ENCODE results near the gene PSME2. TPM values are rescaled to one million over a fixed set of nuclear protein-coding genes. Genes with fewer than 3 reads are reported as not detected.

PSME2 gene
- total and polyA plus RNA-seq, 12 donors: 107 to 752 (median 243) TPM

GRCh38 chr14:24135584-24135833 is 10.9 kb downstream of the PSME2 start:
- TF ChIP-seq POLR2A (IDR thresholded peaks at IDR 0.05): no peak
- no peak for TF ChIP-seq CTCF (IDR thresholded peaks at IDR 0.05)
- peak overlapping the region in 2 of 4 donors; percentile 62 to 92 for H3K4me3 ChIP-seq
- no peaks in the 10 kb centered on the region for H3K9me3 ChIP-seq (replicated peaks in 1 of 3)
- 3 to 10% (median 5%) methylated on average over 9 of the region's 9 CpGs for WGBS, 4 donors
- H3K27me3 ChIP-seq: no peaks in the 10 kb centered on the region
- no peak for DNase-seq
- H3K36me3 ChIP-seq (replicated peaks in 1 of 2): peaks cover 0 to 25% of the 10 kb centered on the region in 2 donors
- H3K27ac ChIP-seq: peak overlapping the region in 4 of 5 donors; percentile 73 to 96 (median 89)
- H3K4me1 ChIP-seq (replicated peaks in 1 of 2): peaks cover 35 to 66% of the 10 kb centered on the region in 2 donors
- intact Hi-C loops (cut with DNase I): no loop called here

- H3K4me1 ChIP-seq (replicated peaks in 1 of 2): peaks cover 27 to 51% of the 10 kb centered on the region in 2 donors
These were observed 12.7 kb downstream of the PSME2 start for GRCh38 chr14:24133735-24134134.

DNA sequence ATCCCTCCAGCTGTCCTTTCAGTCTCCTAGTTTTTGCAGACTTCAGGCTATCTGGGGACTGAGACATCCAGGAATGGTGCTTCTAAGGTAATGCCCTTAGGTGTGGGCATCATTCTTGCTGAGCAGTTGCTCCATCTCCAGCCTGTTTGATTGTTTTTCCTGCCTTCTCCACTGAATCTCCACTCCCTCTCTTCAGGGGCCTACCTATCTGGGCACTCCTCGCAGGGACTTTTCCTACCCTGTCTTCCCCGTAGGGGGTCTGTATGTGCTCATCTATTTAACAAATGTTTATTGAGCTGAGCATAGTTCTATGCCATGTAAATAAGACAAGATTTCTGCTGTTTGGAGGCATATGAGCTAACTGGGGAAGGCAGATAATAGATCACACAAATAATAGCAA is 13.4 kb downstream of the PSME2 start:
- intact Hi-C loops (cut with DNase I): no loop called here
- H3K27ac ChIP-seq: no peak overlapping the region
- H3K36me3 ChIP-seq (replicated peaks in 1 of 2): peaks cover 0 to 8% of the 10 kb centered on the region in 2 donors
- H3K4me1 ChIP-seq (replicated peaks in 1 of 2): peaks cover 27 to 46% of the 10 kb centered on the region in 2 donors
- 93 to 99% (median 94%) methylated on average over 2 of the region's 2 CpGs for WGBS, 4 donors
- no peak overlapping the region for H3K4me3 ChIP-seq
- no peaks in the 10 kb centered on the region for H3K9me3 ChIP-seq (replicated peaks in 1 of 3)
- no peak for DNase-seq
- H3K27me3 ChIP-seq: no peaks in the 10 kb centered on the region
- TF ChIP-seq POLR2A (IDR thresholded peaks at IDR 0.05) (no peak), CTCF (IDR thresholded peaks at IDR 0.05) (no peak)

More at GRCh38 chr14:24133735-24134134, 12.7 kb downstream of the PSME2 start:
- no peak for DNase-seq
- no peak overlapping the region for H3K4me3 ChIP-seq
- H3K36me3 ChIP-seq (replicated peaks in 1 of 2): peaks cover 0 to 15% of the 10 kb centered on the region in 2 donors
- no peaks in the 10 kb centered on the region for H3K9me3 ChIP-seq (replicated peaks in 1 of 3)
- 88 to 93% (median 92%) methylated on average over 1 of the region's 1 CpG for WGBS, 4 donors
- no peak for TF ChIP-seq CTCF (IDR thresholded peaks at IDR 0.05)
- TF ChIP-seq POLR2A (IDR thresholded peaks at IDR 0.05): no peak
- intact Hi-C loops (cut with DNase I): no loop called here
- H3K27ac ChIP-seq: no peak overlapping the region
- H3K27me3 ChIP-seq: no peaks in the 10 kb centered on the region

GRCh38 chr14:24132061-24132685 is 14.2 kb downstream of the PSME2 start:
- Histone ChIP-seq H3K9me3 (replicated peaks in 1 of 3) (no peaks in the 10 kb centered on the region), H3K27ac (peak overlapping the region in 3 of 5 donors; percentile 72 to 89 (median 77)), H3K36me3 (replicated peaks in 1 of 2) (no peaks in the 10 kb centered on the region), H3K4me3 (no peak overlapping the region), H3K27me3 (no peaks in the 10 kb centered on the region), H3K4me1 (replicated peaks in 1 of 2) (peaks cover 24 to 39% of the 10 kb centered on the region in 2 donors)
- no peak for DNase-seq
- 63 to 71% (median 66%) methylated on average over 7 to 24 of the region's 24 CpGs for WGBS, 4 donors
- TF ChIP-seq POLR2A (IDR thresholded peaks at IDR 0.05) (no peak), CTCF (IDR thresholded peaks at IDR 0.05) (no peak)
- intact Hi-C loops (cut with DNase I): no loop called here
